HepG2 (cell line): ENCODE data around the gene LNX2. TPM values are rescaled to one million over a fixed set of nuclear protein-coding genes. Genes with fewer than 3 reads are reported as not detected.
A peak's percentile ranks its signal among the peaks of the same experiment; 100 is the strongest.

Experiments used
- BORCS8-MEF2B ChIP-seq: sonication (generic); formaldehyde crosslinking; IDR thresholded peaks from 2 replicates; pipeline ENCODE4 v1.8.0; 2022; ENCODE audit warnings: mild to moderate bottlenecking, missing genetic modification reagents
- EP300 ChIP-seq, 3 experiments: sonication (generic) in 1 of 3; formaldehyde crosslinking in 1 of 3; IDR thresholded peaks; 2 replicates each; pipeline versions ENCODE4 v1.5.1 to v1.6.1; 2011 to 2020; ENCODE audit warnings: low read depth in 2 of 3, low read length in 2 of 3, borderline replicate concordance in 1 of 3, improper control_type of control experiment in 1 of 3, mild to moderate bottlenecking in 1 of 3, missing genetic modification reagents in 1 of 3, moderate library complexity in 1 of 3
- GATAD2A ChIP-seq: IDR thresholded peaks from 2 replicates; pipeline ENCODE4 v1.6.1; 2016
- IKZF1 ChIP-seq: fragments of 450-650 bp; IDR thresholded peaks from 2 replicates; pipeline ENCODE4 v1.7.1; 2016
- IRF1 ChIP-seq: sonication (generic); formaldehyde crosslinking; IDR thresholded peaks from 2 replicates; pipeline ENCODE4 v1.4.0; 2020; ENCODE audit warnings: low read depth, mild to moderate bottlenecking, missing genetic modification reagents
- KDM2A ChIP-seq: sonication (generic); formaldehyde crosslinking; IDR thresholded peaks from 2 replicates; pipeline ENCODE4 v1.4.0; 2020; ENCODE audit warnings: low read depth, missing genetic modification reagents, borderline replicate concordance
- MXD1 ChIP-seq: sonication (generic); formaldehyde crosslinking; IDR thresholded peaks from 2 replicates; pipeline ENCODE4 v1.4.0; 2020; ENCODE audit warnings: mild to moderate bottlenecking, missing genetic modification reagents
- NCOA2 ChIP-seq: sonication (generic); formaldehyde crosslinking; IDR thresholded peaks from 2 replicates; pipeline ENCODE4 v1.8.0; 2022; ENCODE audit warnings: inconsistent platforms
- NR2F6 ChIP-seq, 2 experiments: IDR thresholded peaks; 2 replicates each; pipeline ENCODE4 v1.6.1; 2016; ENCODE audit warnings: antibody characterized with exemption in 1 of 2, mild to moderate bottlenecking in 1 of 2
- POLR2A ChIP-seq, 2 experiments: IDR thresholded peaks; 2 replicates each; pipeline ENCODE4 v1.6.1; 2011; ENCODE audit warnings: low read depth in 2 of 2, low read length in 2 of 2, mild to moderate bottlenecking in 1 of 2, moderate library complexity in 1 of 2; ENCODE audit not compliant: insufficient read depth in 1 of 2
- PPARG ChIP-seq: conservative IDR thresholded peaks from 2 replicates; pipeline ENCODE4 v1.6.1; 2016; ENCODE audit warnings: missing biosample characterization, missing genetic modification reagents
- PTBP1 ChIP-seq: fragments of 200-400 bp; formaldehyde crosslinking; IDR thresholded peaks from 2 replicates; pipeline ENCODE4 v1.6.1; 2018; ENCODE audit warnings: low read length, low read depth; ENCODE audit not compliant: poor library complexity, severe bottlenecking
- RARG ChIP-seq: sonication (generic); formaldehyde crosslinking; IDR thresholded peaks from 2 replicates; pipeline ENCODE4 v1.4.0; 2020; ENCODE audit warnings: low read depth, mild to moderate bottlenecking, missing genetic modification reagents
- RBFOX2 ChIP-seq: fragments of 200-400 bp; formaldehyde crosslinking; IDR thresholded peaks from 2 replicates; pipeline ENCODE4 v1.6.1; 2017; ENCODE audit warnings: low read depth, mild to moderate bottlenecking, low read length
- TBX2 ChIP-seq: sonication (generic); formaldehyde crosslinking; IDR thresholded peaks from 2 replicates; pipeline ENCODE4 v1.5.0; 2020; ENCODE audit warnings: missing genetic modification reagents, mild to moderate bottlenecking, borderline replicate concordance
- ZBTB44 ChIP-seq: sonication (generic); formaldehyde crosslinking; IDR thresholded peaks from 2 replicates; pipeline ENCODE4 v1.4.0; 2020; ENCODE audit warnings: missing genetic modification reagents
- ZFX ChIP-seq: sonication (generic); formaldehyde crosslinking; IDR thresholded peaks from 2 replicates; pipeline ENCODE4 v1.4.0; 2020; ENCODE audit warnings: mild to moderate bottlenecking, low read depth, missing genetic modification reagents, moderate library complexity
- ZNF414 ChIP-seq: sonication (generic); formaldehyde crosslinking; IDR thresholded peaks from 2 replicates; pipeline ENCODE4 v1.5.0; 2020; ENCODE audit warnings: missing genetic modification reagents
- ZNF446 ChIP-seq: sonication (generic); formaldehyde crosslinking; IDR thresholded peaks from 2 replicates; pipeline ENCODE4 v1.5.0; 2020; ENCODE audit warnings: mild to moderate bottlenecking, missing genetic modification reagents
- ZNF460 ChIP-seq: sonication (generic); formaldehyde crosslinking; IDR thresholded peaks from 2 replicates; pipeline ENCODE4 v1.5.1; 2020; ENCODE audit warnings: missing genetic modification reagents, mild to moderate bottlenecking, borderline replicate concordance
- ZNF512B ChIP-seq: sonication (generic); formaldehyde crosslinking; IDR thresholded peaks from 2 replicates; pipeline ENCODE4 v1.5.1; 2020; ENCODE audit warnings: missing genetic modification reagents, mild to moderate bottlenecking, borderline replicate concordance
- ZNF749 ChIP-seq: sonication (generic); formaldehyde crosslinking; IDR thresholded peaks from 2 replicates; pipeline ENCODE4 v1.8.0; 2022; ENCODE audit warnings: mild to moderate bottlenecking, missing genetic modification reagents, moderate library complexity, borderline replicate concordance
- ZSCAN20 ChIP-seq: sonication (generic); formaldehyde crosslinking; IDR thresholded peaks from 2 replicates; pipeline ENCODE4 v1.4.0; 2020; ENCODE audit warnings: missing genetic modification reagents, mild to moderate bottlenecking, borderline replicate concordance
- ZSCAN9 ChIP-seq: IDR thresholded peaks from 2 replicates; pipeline ENCODE4 v1.6.1; 2016; ENCODE audit warnings: borderline replicate concordance
- polyA plus RNA-seq, 8 experiments: library from polyadenylated mRNA; depleted of rRNA in 3 of 8; stranded (reverse) in 7 of 8; unstranded in 1 of 8; fragments of >200 nt; fragmentation: Illumina TruSeq in 4 of 8; extraction: Trizol in 4 of 8; gene quantifications; 2 replicates each; pipeline versions ENCODE4 v1.2.1 to v1.2.3, GENCODE V29; 2011 to 2016; ENCODE audit warnings: low read depth in 4 of 8, missing spikeins in 1 of 8, mixed read lengths in 1 of 8; ENCODE audit not compliant: insufficient read depth in 1 of 8
- total RNA-seq, 5 experiments: library from RNA; depleted of rRNA; stranded (reverse); fragments of >200 nt; fragmentation: Illumina TruSeq; extraction: Trizol; gene quantifications; 2 replicates each; pipeline ENCODE4 v1.2.3, GENCODE V29; 2016; ENCODE audit warnings: low read depth in 1 of 5

The LNX2 gene
- total and polyA plus RNA-seq, 2 of the 13 experiments (the other 11 are each of a cell fraction or from before 2014, with no cell fraction given): 9.2 to 9.7 TPM

- no peak for TF ChIP-seq KDM2A (CRISPR knock-in tag)
- TF ChIP-seq PPARG (CRISPR knock-in tag): 0 out of 2 replicates have a peak, but pooled peaks have one; percentile 44
- TF ChIP-seq BORCS8-MEF2B (CRISPR knock-in tag): no peak
- no peak for TF ChIP-seq ZNF512B (CRISPR knock-in tag)
- TF ChIP-seq RARG (CRISPR knock-in tag): no peak
- TF ChIP-seq ZNF460 (CRISPR knock-in tag): no peak
- no peak for TF ChIP-seq PTBP1
- no peak for TF ChIP-seq IRF1 (CRISPR knock-in tag)
- TF ChIP-seq ZBTB44 (CRISPR knock-in tag): no peak
- no peak for TF ChIP-seq MXD1 (CRISPR knock-in tag)
- TF ChIP-seq ZNF749 (CRISPR knock-in tag): no peak
- TF ChIP-seq ZSCAN9: 0 out of 2 replicates have a peak, but pooled peaks have one; percentile 20
- TF ChIP-seq NR2F6 (IDR thresholded peaks at IDR 0.05): no peak; the same call in 1 of the 2 replicates
- TF ChIP-seq NR2F6 (CRISPR knock-in tag; IDR thresholded peaks at IDR 0.05): peak; percentile 43; the same call in 1 of the 2 replicates
- peak; percentile 69 for TF ChIP-seq NCOA2 (CRISPR knock-in tag)
- TF ChIP-seq TBX2 (CRISPR knock-in tag): peak; percentile 27; the same call in 1 of the 2 replicates
- no peak for TF ChIP-seq IKZF1
- TF ChIP-seq ZFX (CRISPR knock-in tag): 0 out of 2 replicates have a peak, but pooled peaks have one; percentile 29
- no peak; a peak in 1 of 4 replicates for TF ChIP-seq EP300 (IDR thresholded peaks at IDR 0.05; ENCODE audit: low read depth in 2 of 2, low read length in 2 of 2)
- peak; percentile 53; the same call in 1 of the 2 replicates for TF ChIP-seq EP300 (CRISPR knock-in tag; IDR thresholded peaks at IDR 0.05; ENCODE audit: borderline replicate concordance)
- TF ChIP-seq ZSCAN20 (CRISPR knock-in tag): no peak
- no peak for TF ChIP-seq ZNF446 (CRISPR knock-in tag)
- peak; percentile 26; the same call in 1 of the 2 replicates for TF ChIP-seq GATAD2A
- TF ChIP-seq ZNF414 (CRISPR knock-in tag): no peak
- 0 out of 4 replicates have a peak, but pooled peaks of 1 of the 2 experiments have one; percentile 10 for TF ChIP-seq POLR2A (IDR thresholded peaks at IDR 0.05; ENCODE audit: insufficient read depth in 1 of 2, low read depth in 2 of 2, low read length in 2 of 2)
- TF ChIP-seq RBFOX2: 0 out of 2 replicates have a peak, but pooled peaks have one; percentile 56
Observed at GRCh38 chr13:27624071-27624470, 3.7 kb upstream of the LNX2 start (continued).
